HepG2 (cell line): ENCODE data around the gene ZNF341. TPM values are rescaled to one million over a fixed set of nuclear protein-coding genes. Genes with fewer than 3 reads are reported as not detected.

ENCODE experiments used
- ATAC-seq: fragments of 200-7000 bp; cut with Tn5 transposase; 3 replicates; pipeline ENCODE4 v1.9.1; 2020; ENCODE audit warnings: mild to moderate bottlenecking, moderate library complexity
- BruUV-seq: library from RNA; stranded (reverse); fragments of 400-500 nt; replicated peaks from 2 replicates; lab custom pipeline; 2021; lab: Mats Ljungman, UMichigan
- CTCF ChIA-PET: fragments of 300-600 bp; formaldehyde crosslinking; extraction: SDS; loops from one replicate; lab custom pipeline; 2021; ENCODE audit warnings: low total read pairs, inconsistent platforms, low intra/inter-chr PET ratio; lab: Yijun Ruan, JAX
- POLR2A ChIA-PET: fragments of 350-600 bp; sonication (Branson Sonifier 250); formaldehyde crosslinking; loops from one replicate; lab custom pipeline; 2020; ENCODE audit warnings: antibody characterized with exemption, inconsistent platforms; lab: Yijun Ruan, JAX
- DNase-seq: peaks from one replicate; pipeline ENCODE4 v3.0.0-alpha.2; 2015; ENCODE audit warnings: low spot score
- FAIRE-seq: peaks from 3 replicates; lab custom pipeline; 2011; peaks lifted over from hg19 to GRCh38; lab: Jason Lieb, UNC
- H2AFZ ChIP-seq: one replicate; pipeline ENCODE4 v1.6.1; 2011; ENCODE audit warnings: low read length, inconsistent platforms
- H3K27ac ChIP-seq: fragments of 300-600 bp; 3 replicates; pipeline ENCODE4 v1.8.0; 2011; ENCODE audit warnings: mixed run types, mild to moderate bottlenecking, mixed read lengths, low read length, inconsistent platforms; ENCODE audit not compliant: insufficient read depth; ENCODE audit errors: extremely low read length
- H3K27me3 ChIP-seq, 2 experiments: fragments of 200-600 bp in 1 of 2; 2 replicates in 1 of 2; 3 replicates in 1 of 2; pipeline versions ENCODE4 v1.6.0 to v1.8.0; 2011; ENCODE audit warnings: low read length in 2 of 2, mild to moderate bottlenecking in 2 of 2, moderate library complexity in 2 of 2, inconsistent platforms in 1 of 2; ENCODE audit not compliant: insufficient read depth in 2 of 2, control insufficient read depth in 1 of 2
- H3K36me3 ChIP-seq, 2 experiments: fragments of 200-600 bp in 1 of 2; replicated peaks in 1 of 2; 2 replicates in 1 of 2; 3 replicates in 1 of 2; pipeline versions ENCODE4 v1.5.1 to v1.8.0; 2011; ENCODE audit warnings: low read length in 2 of 2, inconsistent platforms in 1 of 2; ENCODE audit not compliant: insufficient read depth in 2 of 2, control insufficient read depth in 1 of 2
- H3K4me1 ChIP-seq: 2 replicates; pipeline ENCODE4 v1.5.1; 2012; ENCODE audit warnings: low read length, inconsistent platforms; ENCODE audit not compliant: insufficient read depth
- H3K4me2 ChIP-seq: 2 replicates; pipeline ENCODE4 v1.6.0; 2011; ENCODE audit warnings: low read depth, low read length, inconsistent platforms
- H3K4me3 ChIP-seq, 3 experiments: fragments of 200-600 bp in 1 of 3; sonication (generic), shearing (Covaris generic) in 1 of 3; replicated peaks in 1 of 3; 2 replicates each; pipeline ENCODE4 v1.5.1; 2011 to 2016; ENCODE audit warnings: low read length in 3 of 3, inconsistent platforms in 2 of 3, low read depth in 2 of 3, mild to moderate bottlenecking in 2 of 3, control low read depth in 1 of 3, mixed read lengths in 1 of 3; ENCODE audit not compliant: insufficient read depth in 1 of 3
- H3K79me2 ChIP-seq: one replicate; pipeline ENCODE4 v1.6.1; 2011; ENCODE audit warnings: low read length, inconsistent platforms; ENCODE audit not compliant: insufficient read depth
- H3K9ac ChIP-seq: 2 replicates; pipeline ENCODE4 v1.6.0; 2011; ENCODE audit warnings: mild to moderate bottlenecking, low read depth, low read length, inconsistent platforms; ENCODE audit not compliant: insufficient read depth
- H3K9me3 ChIP-seq: 2 replicates; pipeline ENCODE4 v1.5.1; 2012; ENCODE audit warnings: mild to moderate bottlenecking, low read length
- H4K20me1 ChIP-seq: 2 replicates; pipeline ENCODE4 v1.6.0; 2011; ENCODE audit warnings: inconsistent platforms, mild to moderate bottlenecking, low read length, moderate library complexity; ENCODE audit not compliant: insufficient read depth
- AHR ChIP-seq: IDR thresholded peaks from 2 replicates; pipeline ENCODE4 v1.6.1; 2018; ENCODE audit warnings: missing genetic modification reagents, missing compliant biosample characterization
- ATF3 ChIP-seq: sonication (generic); formaldehyde crosslinking; IDR thresholded peaks from 2 replicates; pipeline ENCODE4 v1.4.0; 2020; ENCODE audit warnings: missing genetic modification reagents
- BCL6 ChIP-seq: IDR thresholded peaks from 2 replicates; pipeline ENCODE4 v1.6.1; 2016; ENCODE audit warnings: missing genetic modification reagents, missing compliant biosample characterization
- CTCF ChIP-seq: sonication (generic); formaldehyde crosslinking; IDR thresholded peaks from 2 replicates; pipeline ENCODE4 v1.5.0; 2020; ENCODE audit warnings: mild to moderate bottlenecking, missing genetic modification reagents, moderate library complexity
- GLI4 ChIP-seq: sonication (generic); formaldehyde crosslinking; IDR thresholded peaks from 2 replicates; pipeline ENCODE4 v1.5.1; 2020; ENCODE audit warnings: missing genetic modification reagents, mild to moderate bottlenecking, moderate library complexity, borderline replicate concordance
- KDM2A ChIP-seq: sonication (generic); formaldehyde crosslinking; IDR thresholded peaks from 2 replicates; pipeline ENCODE4 v1.4.0; 2020; ENCODE audit warnings: low read depth, missing genetic modification reagents, borderline replicate concordance
- KLF15 ChIP-seq: sonication (generic); formaldehyde crosslinking; IDR thresholded peaks from 2 replicates; pipeline ENCODE4 v1.8.1; 2023; ENCODE audit warnings: borderline replicate concordance, mild to moderate bottlenecking, inconsistent platforms, missing genetic modification reagents, mixed read lengths
- MED8 ChIP-seq: sonication (generic); formaldehyde crosslinking; IDR thresholded peaks from 2 replicates; pipeline ENCODE4 v1.8.1; 2023; ENCODE audit warnings: mild to moderate bottlenecking, missing genetic modification reagents; ENCODE audit not compliant: insufficient replicate concordance
- RXRB ChIP-seq: IDR thresholded peaks from 2 replicates; pipeline ENCODE4 v1.6.1; 2016; ENCODE audit warnings: borderline replicate concordance, missing genetic modification reagents, missing compliant biosample characterization
- SMAD3 ChIP-seq: sonication (generic); formaldehyde crosslinking; IDR thresholded peaks from 2 replicates; pipeline ENCODE4 v1.4.0; 2020; ENCODE audit warnings: missing genetic modification reagents
- SMC3 ChIP-seq: IDR thresholded peaks from 2 replicates; pipeline ENCODE4 v1.6.1; 2011; ENCODE audit warnings: low read length, improper control_type of control experiment
- TBX2 ChIP-seq: sonication (generic); formaldehyde crosslinking; IDR thresholded peaks from 2 replicates; pipeline ENCODE4 v1.5.0; 2020; ENCODE audit warnings: missing genetic modification reagents, mild to moderate bottlenecking, borderline replicate concordance
- UBTF ChIP-seq: sonication (generic); formaldehyde crosslinking; IDR thresholded peaks from 2 replicates; pipeline ENCODE4 v1.4.0; 2020; ENCODE audit warnings: mild to moderate bottlenecking, missing genetic modification reagents
- YEATS2 ChIP-seq: sonication (generic); formaldehyde crosslinking; IDR thresholded peaks from 2 replicates; pipeline ENCODE4 v1.4.0; 2020; ENCODE audit warnings: missing genetic modification reagents, borderline replicate concordance
- ZBTB39 ChIP-seq: sonication (generic); formaldehyde crosslinking; IDR thresholded peaks from 2 replicates; pipeline ENCODE4 v1.5.0; 2020; ENCODE audit warnings: missing genetic modification reagents
- ZNF510 ChIP-seq: sonication (generic); formaldehyde crosslinking; IDR thresholded peaks from 2 replicates; pipeline ENCODE4 v1.4.0; 2020; ENCODE audit warnings: low read depth, mild to moderate bottlenecking, missing genetic modification reagents
- WGBS: methylation state at CpG from one replicate; pipeline ENCODE4 v1.1.6; 2017; ENCODE audit warnings: low lambda C conversion rate; 5-methylcytosine and 5-hydroxymethylcytosine counted together
- in situ Hi-C: cut with HindIII; loops from 2 replicates; pipeline ENCODE4 v1.10.0; 2017; ENCODE audit warnings: low pct_unique_long_range_greater_than_20kb; ENCODE audit not compliant: extremely low pct_ligation_motif_present
- intact Hi-C: fragments of 100-400 bp; cut with micrococcal nuclease; formaldehyde crosslinking; loops from one replicate; pipeline ENCODE4 v1.10.0; 2022; ENCODE audit not compliant: unreplicated experiment
- polyA plus RNA-seq, 8 experiments: library from polyadenylated mRNA; depleted of rRNA in 3 of 8; stranded (reverse) in 7 of 8; unstranded in 1 of 8; fragments of >200 nt; fragmentation: Illumina TruSeq in 4 of 8; extraction: Trizol in 4 of 8; gene quantifications; 2 replicates each; pipeline versions ENCODE4 v1.2.1 to v1.2.3, GENCODE V29; 2011 to 2016; ENCODE audit warnings: low read depth in 4 of 8, missing spikeins in 1 of 8, mixed read lengths in 1 of 8; ENCODE audit not compliant: insufficient read depth in 1 of 8
- total RNA-seq, 5 experiments: library from RNA; depleted of rRNA; stranded (reverse); fragments of >200 nt; fragmentation: Illumina TruSeq; extraction: Trizol; gene quantifications; 2 replicates each; pipeline ENCODE4 v1.2.3, GENCODE V29; 2016; ENCODE audit warnings: low read depth in 1 of 5

The ZNF341 gene
- total and polyA plus RNA-seq, 2 of the 13 experiments (the other 11 are each of a cell fraction or from before 2014, with no cell fraction given) = 1.1 to 2.2 TPM

- Histone ChIP-seq H3K9me3 (no peaks in the 10 kb centered on the region), H2AFZ (no peak overlapping the region), H3K4me1 (peaks cover 43% of the 10 kb centered on the region), H4K20me1 (no peaks in the 10 kb centered on the region), H3K79me2 (no peaks in the 10 kb centered on the region), H3K36me3 (no peaks in the 10 kb centered on the region), H3K9ac (no peak overlapping the region), H3K4me2 (0 out of 2 replicates have a peak overlapping the region, but pooled peaks have one; percentile 8), H3K27ac (no peak overlapping the region), H3K4me3 (no peak overlapping the region), H3K27me3 (0 out of 5 replicates have a peak, but pooled peaks cover 0 to 5% of the 10 kb centered on the region in 2 experiments)
- peak; percentile 63 for ATAC-seq
- no TSS peak for BruUV-seq
- DNase-seq = peak; percentile 61
- in situ Hi-C loops (no loop called here), intact Hi-C loops (loop anchor here (2.0 to 10.0 kb wide), 4 partner anchors 50 to 337 kb away; no protein-coding TSS in a partner anchor)
- FAIRE-seq = peak; percentile 48
- WGBS = 36% methylated on average over 13 of the region's 13 CpGs
- ChIA-PET CTCF (interaction anchor here (1.1 to 1.7 kb wide), 3 partner anchors 71 to 278 kb away, joined by 3 to 8 read pairs (median 5); no protein-coding TSS in a partner anchor), POLR2A (interaction anchor here (1.3 to 6.0 kb wide), 3 partner anchors 20 to 201 kb away, joined by 3 to 35 read pairs (median 5); partner anchors contain the start of gene CHMP4B)
- TF ChIP-seq UBTF (CRISPR knock-in tag) (peak; percentile 37; the same call in 1 of the 2 replicates), GLI4 (CRISPR knock-in tag) (no peak), RXRB (0 out of 2 replicates have a peak, but pooled peaks have one; percentile 25), BCL6 (CRISPR knock-in tag) (peak; percentile 21; the same call in 1 of the 2 replicates), YEATS2 (CRISPR knock-in tag) (peak; percentile 43; the same call in 1 of the 2 replicates), KLF15 (CRISPR knock-in tag) (no peak), ZBTB39 (0 out of 2 replicates have a peak, but pooled peaks have one; percentile 30), TBX2 (CRISPR knock-in tag) (peak; percentile 63; the same call in 1 of the 2 replicates), MED8 (CRISPR knock-in tag) (no peak), SMAD3 (CRISPR knock-in tag) (0 out of 2 replicates have a peak, but pooled peaks have one; percentile 38), ATF3 (CRISPR knock-in tag) (0 out of 2 replicates have a peak, but pooled peaks have one; percentile 27), ZNF510 (CRISPR knock-in tag) (no peak), AHR (CRISPR knock-in tag) (peak; percentile 50; the same call in 1 of the 2 replicates), KDM2A (peak; percentile 68; the same call in 1 of the 2 replicates), CTCF (CRISPR knock-in tag) (peak; percentile 99), SMC3 (peak; percentile 81)
These were observed 60.3 kb downstream of the ZNF341 start for GRCh38 chr20:33791959-33792597.
